ENCODE data around the gene ADAMTS12. TPM values are rescaled to one million over a fixed set of nuclear protein-coding genes. Genes with fewer than 3 reads are reported as not detected.

The ADAMTS12 gene
- polyA plus RNA-seq, 6 donors from 2014 or later, result not detected

DNA sequence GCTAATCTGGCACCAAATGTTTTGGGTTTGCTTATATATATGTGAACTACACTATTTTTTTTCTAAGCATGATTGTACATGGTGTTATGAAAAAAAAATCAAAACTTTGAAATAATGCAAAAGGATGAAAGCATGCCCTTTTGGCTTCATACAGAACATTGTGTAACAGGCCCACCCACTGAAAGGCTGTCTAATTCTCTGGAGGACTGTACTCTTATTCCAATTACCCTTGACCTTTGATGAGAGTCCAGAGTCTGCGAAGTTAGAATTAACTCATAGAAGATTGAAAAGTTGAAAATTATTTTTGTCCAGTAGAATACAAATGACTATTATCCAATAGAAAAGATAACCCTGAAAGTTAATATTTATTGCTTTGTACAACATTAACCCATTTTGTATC is 117.4 kb downstream of the ADAMTS12 start:
- peaks cover 0 to 9% (median 7%) of the 10 kb centered on the region in 3 donors for H3K27me3 Mint-ChIP-seq
- H3K9me3 Mint-ChIP-seq, result peaks cover 0 to 9% (median 6%) of the 10 kb centered on the region in 7 donors
- ATAC-seq (ENCODE audit: low read depth in 2 of 2) (no peak), DNase-seq (no peak)
- H3K4me1 Mint-ChIP-seq, result no peaks in the 10 kb centered on the region
- H3K36me3 Mint-ChIP-seq, result no peaks in the 10 kb centered on the region
- H3K27ac Mint-ChIP-seq, result no peak overlapping the region
- H3K4me3 Mint-ChIP-seq, result no peak overlapping the region

DNA sequence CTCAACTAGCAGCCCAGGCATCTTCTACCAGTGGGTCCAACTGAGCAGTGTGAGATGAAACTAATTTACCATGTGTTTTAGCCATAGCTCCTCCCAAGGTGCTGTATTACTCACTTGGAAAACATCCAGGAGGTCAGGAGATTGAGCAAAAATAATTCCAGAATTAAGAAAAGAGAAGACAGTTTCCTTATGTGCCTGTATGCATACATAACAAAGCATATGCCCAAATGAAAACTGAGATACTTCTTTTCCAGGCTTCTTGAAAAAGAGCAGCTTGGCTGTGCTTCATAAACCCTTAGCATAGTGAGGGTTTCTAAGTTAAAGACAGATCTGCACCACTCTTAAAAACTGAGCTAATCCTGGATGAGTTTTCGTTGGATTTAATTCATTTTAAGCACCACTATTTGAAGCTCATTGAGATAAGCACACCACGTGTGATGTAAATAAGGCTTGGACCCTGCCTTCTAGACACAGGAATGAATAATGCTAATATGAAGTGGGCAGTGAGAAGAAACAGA is 119.4 kb downstream of the ADAMTS12 start:
- no peaks in the 10 kb centered on the region for H3K4me1 Mint-ChIP-seq
- peaks cover 0 to 2% (median 0%) of the 10 kb centered on the region in 7 donors for H3K9me3 Mint-ChIP-seq
- no peak for DNase-seq
- no peak for ATAC-seq (ENCODE audit: low read depth in 2 of 2)
- H3K4me3 Mint-ChIP-seq, result no peak overlapping the region
- peaks cover 0 to 14% (median 4%) of the 10 kb centered on the region in 3 donors for H3K27me3 Mint-ChIP-seq
- H3K36me3 Mint-ChIP-seq, result no peaks in the 10 kb centered on the region
- no peak overlapping the region for H3K27ac Mint-ChIP-seq

DNA sequence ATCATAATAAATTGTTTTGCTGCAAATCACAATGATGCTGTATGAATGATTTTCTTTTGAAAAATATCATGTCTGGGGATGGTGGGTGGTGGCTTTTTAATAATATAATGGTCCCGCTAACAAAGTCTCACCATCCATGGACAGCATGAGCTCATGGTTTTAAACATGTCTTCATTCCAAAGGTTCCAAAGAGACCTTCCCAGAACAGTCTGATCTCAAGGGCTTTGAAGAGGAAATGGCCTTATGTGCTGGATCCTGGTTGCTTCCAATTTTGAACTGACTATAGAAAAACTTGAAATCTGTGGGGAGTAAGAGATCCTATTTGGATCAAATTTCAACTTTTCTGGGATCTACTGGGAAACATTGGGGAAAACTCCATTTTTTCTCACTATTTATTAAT is 121.8 kb downstream of the ADAMTS12 start:
- no peaks in the 10 kb centered on the region for H3K36me3 Mint-ChIP-seq
- H3K27ac Mint-ChIP-seq, result no peak overlapping the region
- no peak for ATAC-seq (ENCODE audit: low read depth in 2 of 2)
- H3K9me3 Mint-ChIP-seq, result no peaks in the 10 kb centered on the region
- peaks cover 0 to 17% (median 6%) of the 10 kb centered on the region in 3 donors for H3K27me3 Mint-ChIP-seq
- H3K4me3 Mint-ChIP-seq, result no peak overlapping the region
- no peak for DNase-seq
- no peaks in the 10 kb centered on the region for H3K4me1 Mint-ChIP-seq

DNA sequence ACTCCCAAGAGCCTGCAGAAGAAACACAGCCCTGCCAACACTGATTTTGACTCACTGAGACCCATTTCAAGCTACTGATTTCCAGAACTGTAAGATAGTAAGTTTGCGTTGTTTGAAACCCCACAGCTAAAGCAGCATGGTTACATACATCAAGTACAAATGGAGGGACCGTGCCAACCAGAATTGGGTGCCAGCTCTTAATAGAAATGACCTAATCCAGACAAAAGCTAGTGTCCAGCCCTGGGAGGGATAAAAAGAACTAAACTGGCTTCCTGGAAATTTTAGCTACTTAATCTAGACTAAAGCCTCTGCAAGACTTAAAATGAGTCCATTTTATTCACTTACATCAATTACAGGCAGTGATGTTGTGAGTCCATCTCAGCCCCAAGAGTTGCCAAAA is 122.6 kb downstream of the ADAMTS12 start:
- H3K4me1 Mint-ChIP-seq, result no peaks in the 10 kb centered on the region
- ATAC-seq (ENCODE audit: low read depth in 2 of 2), result no peak
- no peak for DNase-seq
- H3K36me3 Mint-ChIP-seq, result no peaks in the 10 kb centered on the region
- H3K27me3 Mint-ChIP-seq, result peaks cover 0 to 17% (median 6%) of the 10 kb centered on the region in 3 donors
- H3K27ac Mint-ChIP-seq, result no peak overlapping the region
- no peaks in the 10 kb centered on the region for H3K9me3 Mint-ChIP-seq
- H3K4me3 Mint-ChIP-seq, result no peak overlapping the region

DNA sequence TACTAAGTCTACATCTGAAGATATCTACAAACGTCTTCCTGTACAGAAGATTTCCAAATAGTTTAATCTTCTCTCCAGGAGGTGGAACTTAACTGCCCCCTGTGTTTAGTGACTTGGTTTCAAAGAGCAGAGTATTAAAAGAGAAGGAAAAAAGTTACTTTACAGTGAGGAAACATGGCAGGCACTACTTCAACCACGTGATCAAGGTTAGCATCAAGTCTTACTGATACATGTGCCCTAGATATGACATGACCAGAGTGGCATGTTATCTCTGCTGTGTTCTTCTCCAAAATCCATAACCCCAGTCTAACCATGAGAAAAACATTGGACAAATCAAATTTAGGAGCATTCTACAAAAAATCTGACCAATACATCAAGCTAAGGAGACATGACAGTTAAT is 125.8 kb downstream of the ADAMTS12 start:
- no peak for ATAC-seq (ENCODE audit: low read depth in 2 of 2)

DNA sequence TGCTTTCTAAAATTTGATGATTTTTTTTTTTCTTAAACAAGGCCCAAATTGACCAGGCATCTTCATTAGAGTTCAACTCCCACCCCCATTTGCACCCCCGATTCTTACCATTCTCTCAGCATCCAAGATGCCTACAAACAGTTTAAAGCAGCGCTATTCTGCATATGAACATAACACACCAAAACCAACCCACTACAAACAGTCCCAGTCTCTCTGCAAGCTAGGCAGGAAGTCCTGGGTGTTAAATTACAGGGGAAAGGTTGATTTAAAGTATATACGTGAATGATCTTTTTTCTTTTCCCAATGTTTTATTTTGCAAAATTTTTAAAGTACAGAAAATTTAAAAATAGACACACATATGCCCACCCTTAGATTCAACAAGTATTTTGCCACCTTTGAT is 127.0 kb downstream of the ADAMTS12 start:
- H3K9me3 Mint-ChIP-seq, result no peaks in the 10 kb centered on the region
- H3K4me1 Mint-ChIP-seq, result no peaks in the 10 kb centered on the region
- H3K4me3 Mint-ChIP-seq, result no peak overlapping the region
- H3K36me3 Mint-ChIP-seq, result no peaks in the 10 kb centered on the region
- ATAC-seq (ENCODE audit: low read depth in 2 of 2) (no peak), DNase-seq (no peak)
- H3K27me3 Mint-ChIP-seq, result peaks cover 0 to 8% (median 6%) of the 10 kb centered on the region in 3 donors
- H3K27ac Mint-ChIP-seq, result no peak overlapping the region

More for the DNA sequence above, 125.8 kb downstream of the ADAMTS12 start:
- H3K27ac Mint-ChIP-seq, result no peak overlapping the region
- H3K36me3 Mint-ChIP-seq, result no peaks in the 10 kb centered on the region
- H3K27me3 Mint-ChIP-seq, result peaks cover 0 to 16% (median 6%) of the 10 kb centered on the region in 3 donors
- H3K9me3 Mint-ChIP-seq, result no peaks in the 10 kb centered on the region
- no peak for DNase-seq
- no peak overlapping the region for H3K4me3 Mint-ChIP-seq
- H3K4me1 Mint-ChIP-seq, result no peaks in the 10 kb centered on the region

DNA sequence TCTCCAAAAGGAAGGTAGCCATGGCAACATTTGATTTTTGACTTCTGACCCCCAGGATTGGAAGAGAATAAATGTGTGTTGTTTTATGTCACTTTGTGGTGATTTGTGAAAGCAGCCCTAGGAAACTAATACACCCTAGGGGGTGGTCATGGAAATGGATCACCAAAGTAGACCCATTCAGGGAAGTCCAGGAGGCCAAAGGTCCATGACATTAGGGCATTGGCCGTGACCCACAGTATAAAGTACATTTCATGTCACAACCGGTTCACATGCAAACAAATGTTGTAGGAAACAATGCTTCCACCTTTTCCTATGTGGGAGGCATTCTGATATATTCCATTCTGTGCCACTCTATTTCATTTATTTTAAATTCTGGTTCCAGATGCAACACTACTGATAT is 128.4 kb downstream of the ADAMTS12 start:
- no peak for ATAC-seq (ENCODE audit: low read depth in 2 of 2)
- Mint-ChIP-seq H3K27me3 (peaks cover 0 to 8% (median 6%) of the 10 kb centered on the region in 3 donors), H3K27ac (no peak overlapping the region), H3K4me3 (no peak overlapping the region), H3K9me3 (no peaks in the 10 kb centered on the region), H3K36me3 (no peaks in the 10 kb centered on the region), H3K4me1 (no peaks in the 10 kb centered on the region)
- DNase-seq, result no peak

DNA sequence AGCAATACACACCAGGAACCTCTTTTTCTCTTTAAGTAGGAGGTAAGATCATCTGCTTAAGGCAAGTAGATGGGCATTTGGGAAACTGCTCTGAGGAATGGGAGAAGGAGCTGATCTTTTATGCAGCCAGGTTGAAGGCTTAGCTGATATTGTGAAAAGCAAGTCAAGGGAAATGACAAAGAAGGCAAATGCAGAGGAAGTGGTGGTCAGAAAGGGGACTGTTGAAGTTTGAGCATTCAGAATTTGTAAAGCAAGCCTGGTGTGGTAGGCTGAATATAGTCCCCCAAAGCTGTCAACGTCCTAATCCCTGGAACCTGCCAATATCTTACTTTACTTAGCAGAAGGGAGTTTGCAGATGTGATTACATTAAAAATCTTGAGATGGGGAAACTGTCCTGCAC is 128.9 kb downstream of the ADAMTS12 start:
- H3K4me3 Mint-ChIP-seq, result no peak overlapping the region
- no peaks in the 10 kb centered on the region for H3K4me1 Mint-ChIP-seq
- peaks cover 0 to 7% (median 6%) of the 10 kb centered on the region in 3 donors for H3K27me3 Mint-ChIP-seq
- H3K36me3 Mint-ChIP-seq, result no peaks in the 10 kb centered on the region
- H3K9me3 Mint-ChIP-seq, result no peaks in the 10 kb centered on the region
- no peak for ATAC-seq (ENCODE audit: low read depth in 2 of 2)
- H3K27ac Mint-ChIP-seq, result peak overlapping the region in 1 of 6 donors; percentile 0
- DNase-seq, result no peak

DNA sequence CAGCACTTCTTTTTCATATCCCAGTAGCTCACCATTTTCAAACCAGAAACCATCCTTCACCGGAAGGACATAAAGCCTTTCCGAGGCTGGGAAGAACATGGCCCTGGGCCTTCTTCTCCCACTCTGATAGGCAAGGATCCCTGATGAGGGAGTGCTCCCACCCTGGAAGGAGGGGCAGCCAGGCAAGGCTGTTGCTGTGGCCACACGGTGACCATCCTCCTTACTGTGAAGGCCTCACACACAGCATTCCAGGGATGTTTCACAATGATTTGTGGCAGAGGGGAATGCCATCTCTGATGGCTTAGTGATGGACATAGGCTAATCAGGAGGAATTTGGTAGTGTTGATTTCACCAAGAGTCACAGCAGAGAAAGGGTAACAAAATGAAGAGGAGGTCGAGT is 130.7 kb downstream of the ADAMTS12 start:
- Mint-ChIP-seq H3K27me3 (no peaks in the 10 kb centered on the region), H3K27ac (peak overlapping the region in 1 of 6 donors; percentile 49), H3K4me1 (no peaks in the 10 kb centered on the region), H3K4me3 (no peak overlapping the region), H3K9me3 (no peaks in the 10 kb centered on the region), H3K36me3 (no peaks in the 10 kb centered on the region)
- ATAC-seq (ENCODE audit: low read depth in 2 of 2) (no peak), DNase-seq (no peak)

DNA sequence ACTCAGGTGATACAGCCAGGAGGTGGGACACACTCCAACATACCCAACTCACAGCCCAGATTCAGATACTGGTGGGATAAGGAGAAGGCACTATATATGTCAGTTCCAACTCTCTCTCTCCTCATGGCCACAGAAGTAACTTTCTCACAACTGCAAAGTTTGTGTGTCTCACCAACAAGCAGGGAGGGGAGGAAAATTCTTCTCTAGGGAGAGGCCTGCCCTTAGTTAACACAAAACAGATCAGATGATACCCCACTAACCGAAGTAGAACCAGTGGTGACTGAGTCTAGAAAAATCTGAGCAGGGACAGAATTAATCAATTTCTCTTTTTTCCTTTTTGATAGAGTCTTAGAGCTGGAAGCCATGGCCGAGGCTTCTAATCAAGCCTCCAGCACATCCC is 133.1 kb downstream of the ADAMTS12 start:
- Mint-ChIP-seq H3K27me3 (no peaks in the 10 kb centered on the region), H3K27ac (peak overlapping the region in 1 of 6 donors; percentile 34), H3K36me3 (no peaks in the 10 kb centered on the region), H3K4me3 (no peak overlapping the region), H3K9me3 (no peaks in the 10 kb centered on the region), H3K4me1 (no peaks in the 10 kb centered on the region)
- ATAC-seq (ENCODE audit: low read depth in 2 of 2) (no peak), DNase-seq (no peak)

DNA sequence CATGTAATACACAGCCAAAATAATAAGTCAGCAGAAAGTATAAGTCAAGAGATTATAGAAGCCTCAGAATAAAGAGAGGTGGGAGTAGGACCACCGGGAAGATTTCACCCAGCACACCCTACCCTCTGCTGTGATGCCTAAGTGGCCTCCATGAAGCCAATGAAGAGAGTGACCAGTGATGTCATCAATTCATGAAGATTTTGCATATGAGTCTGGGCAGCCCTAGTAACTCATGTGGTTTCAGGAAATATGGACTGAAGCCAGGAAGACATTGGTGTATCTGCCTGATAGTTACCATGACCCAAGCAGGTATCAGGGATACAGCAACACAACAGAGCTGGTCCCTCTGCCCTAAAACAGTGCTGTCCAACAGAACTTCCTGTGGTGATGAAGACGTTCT is 135.3 kb downstream of the ADAMTS12 start:
- ATAC-seq (ENCODE audit: low read depth in 2 of 2) (no peak), DNase-seq (no peak)
- Mint-ChIP-seq H3K27ac (no peak overlapping the region), H3K27me3 (peaks cover 0 to 4% (median 0%) of the 10 kb centered on the region in 3 donors), H3K9me3 (no peaks in the 10 kb centered on the region), H3K4me1 (no peaks in the 10 kb centered on the region), H3K4me3 (no peak overlapping the region), H3K36me3 (no peaks in the 10 kb centered on the region)

DNA sequence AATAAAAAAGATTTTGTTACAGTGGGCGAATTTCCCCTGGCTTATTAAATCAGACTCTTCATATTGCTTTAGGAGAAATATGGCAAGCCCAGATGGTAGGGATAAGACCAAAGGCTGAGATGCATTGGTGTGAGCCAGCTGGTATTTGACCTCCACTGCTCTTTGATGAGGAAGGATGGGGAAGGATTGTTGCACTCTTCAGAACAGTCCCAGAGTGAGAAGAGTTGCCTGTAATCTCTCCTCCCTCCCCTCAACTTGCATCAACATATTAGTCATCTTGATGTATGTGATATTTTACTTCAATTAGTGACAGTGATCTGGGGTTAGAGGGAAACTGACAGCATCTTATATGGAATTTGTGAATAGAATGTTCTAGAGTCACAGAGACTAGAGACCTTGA is 136.6 kb downstream of the ADAMTS12 start:
- Mint-ChIP-seq H3K36me3 (no peaks in the 10 kb centered on the region), H3K27me3 (peaks cover 0 to 4% (median 0%) of the 10 kb centered on the region in 3 donors), H3K27ac (no peak overlapping the region), H3K4me1 (no peaks in the 10 kb centered on the region), H3K4me3 (no peak overlapping the region), H3K9me3 (no peaks in the 10 kb centered on the region)
- DNase-seq (no peak), ATAC-seq (ENCODE audit: low read depth in 2 of 2) (no peak)

DNA sequence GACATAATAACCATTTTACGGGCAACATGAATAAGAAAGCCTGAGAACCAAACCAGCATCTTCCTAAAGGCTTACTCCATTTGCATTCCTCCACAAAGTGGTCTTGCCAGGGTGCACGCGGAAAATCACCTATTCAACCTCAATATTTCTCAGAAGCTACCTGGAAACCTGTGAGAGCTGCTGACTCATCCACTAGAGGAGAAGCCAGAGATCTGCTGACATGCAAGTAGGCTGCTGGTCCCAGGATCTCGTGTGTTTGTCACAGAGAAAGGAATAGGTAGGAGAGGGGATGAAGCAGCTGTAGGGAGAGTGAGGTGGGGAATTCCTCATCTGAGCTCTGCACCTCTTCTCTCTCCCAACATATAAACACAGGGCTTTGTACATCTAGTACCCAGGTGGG is 138.1 kb downstream of the ADAMTS12 start:
- Mint-ChIP-seq H3K27ac (peak overlapping the region in 1 of 6 donors; percentile 91), H3K4me1 (no peaks in the 10 kb centered on the region), H3K9me3 (no peaks in the 10 kb centered on the region), H3K27me3 (peaks cover 0 to 4% (median 0%) of the 10 kb centered on the region in 3 donors), H3K36me3 (no peaks in the 10 kb centered on the region), H3K4me3 (no peak overlapping the region)
- no peak for DNase-seq
- no peak for ATAC-seq (ENCODE audit: low read depth in 2 of 2)

DNA sequence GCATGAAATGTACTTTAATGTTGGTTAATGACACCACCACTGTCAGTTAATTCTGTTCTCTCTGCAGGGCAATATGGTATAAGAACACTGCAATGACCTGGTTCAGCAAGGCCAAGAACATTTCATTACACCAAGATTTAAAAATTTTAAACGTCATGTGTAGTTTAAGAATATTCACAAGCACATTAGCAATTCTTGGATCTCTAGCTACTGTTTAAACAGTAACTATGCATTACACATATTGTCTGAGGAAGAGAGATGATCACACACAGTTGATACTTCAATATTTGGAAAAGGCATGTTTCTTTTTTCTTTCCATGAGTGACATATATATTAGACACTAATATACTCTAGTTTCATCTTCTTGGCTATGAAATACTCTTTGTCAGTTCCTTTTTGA is 143.0 kb downstream of the ADAMTS12 start:
- no peak overlapping the region for H3K27ac Mint-ChIP-seq
- no peaks in the 10 kb centered on the region for H3K9me3 Mint-ChIP-seq
- no peaks in the 10 kb centered on the region for H3K36me3 Mint-ChIP-seq
- H3K4me1 Mint-ChIP-seq, result no peaks in the 10 kb centered on the region
- H3K4me3 Mint-ChIP-seq, result no peak overlapping the region
- DNase-seq (no peak), ATAC-seq (ENCODE audit: low read depth in 2 of 2) (no peak)
- peaks cover 0 to 4% (median 0%) of the 10 kb centered on the region in 3 donors for H3K27me3 Mint-ChIP-seq
